ENCODE data around the gene LYVE1. TPM values are rescaled to one million over a fixed set of nuclear protein-coding genes. Genes with fewer than 3 reads are reported as not detected.
A peak's percentile ranks its signal among the peaks of the same experiment; 100 is the strongest.

The LYVE1 gene
- total and polyA plus RNA-seq, 4 donors = 22.5 to 70.8 (median 36.9) TPM

DNA sequence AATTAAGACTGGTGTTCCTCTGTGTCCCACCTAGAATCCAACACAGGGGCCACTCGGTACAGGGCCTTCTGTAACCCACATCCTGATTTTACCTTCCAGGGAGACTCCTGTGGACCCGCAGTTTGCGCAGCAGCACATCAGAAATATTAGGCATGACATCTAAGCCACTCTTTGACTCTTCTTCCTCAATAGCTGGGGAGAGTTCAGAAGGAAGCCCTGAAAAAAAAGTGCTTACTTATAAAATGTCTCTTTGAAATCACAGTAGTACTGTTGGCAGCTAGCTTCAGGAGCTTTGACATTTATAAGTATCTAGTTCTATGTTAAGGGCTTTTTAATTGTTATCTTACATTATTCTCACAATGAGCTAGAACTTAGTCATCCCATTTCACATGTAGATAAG lies 41.2 kb upstream of the LYVE1 start:
- H3K27ac ChIP-seq (ENCODE audit: low read depth in 1 of 2, low read length in 1 of 2) = no peak overlapping the region
- ATAC-seq (ENCODE audit: insufficient read depth, low FRiP score) = no peak
- WGBS, 2 donors = 93 to 96% methylated on average over 3 of the region's 3 CpGs

GRCh38 chr11:10608584-10608983 lies 40.1 kb upstream of the LYVE1 start:
- H3K27ac ChIP-seq (ENCODE audit: low read depth in 1 of 2, low read length in 1 of 2) = peak overlapping the region in 1 of 2 donors; percentile 54
- H3K4me1 ChIP-seq (ENCODE audit: control insufficient read depth in 5 of 5, insufficient read depth in 5 of 5, low read length in 5 of 5) = peaks cover 3 to 23% (median 10%) of the 10 kb centered on the region in 5 donors
- DNase-seq = no peak
- no peak overlapping the region for H3K9ac ChIP-seq (ENCODE audit: insufficient read depth in 1 of 2, low read length in 2 of 2)
- H3K36me3 ChIP-seq (ENCODE audit: control insufficient read depth in 4 of 4, insufficient read depth in 4 of 4, low read length in 4 of 4) = peaks cover 0 to 1% (median 0%) of the 10 kb centered on the region in 4 donors
- H3K9me3 ChIP-seq (ENCODE audit: control insufficient read depth in 4 of 4, insufficient read depth in 3 of 4, low read length in 3 of 4) = no peaks in the 10 kb centered on the region
- TF ChIP-seq, protein P1, sequence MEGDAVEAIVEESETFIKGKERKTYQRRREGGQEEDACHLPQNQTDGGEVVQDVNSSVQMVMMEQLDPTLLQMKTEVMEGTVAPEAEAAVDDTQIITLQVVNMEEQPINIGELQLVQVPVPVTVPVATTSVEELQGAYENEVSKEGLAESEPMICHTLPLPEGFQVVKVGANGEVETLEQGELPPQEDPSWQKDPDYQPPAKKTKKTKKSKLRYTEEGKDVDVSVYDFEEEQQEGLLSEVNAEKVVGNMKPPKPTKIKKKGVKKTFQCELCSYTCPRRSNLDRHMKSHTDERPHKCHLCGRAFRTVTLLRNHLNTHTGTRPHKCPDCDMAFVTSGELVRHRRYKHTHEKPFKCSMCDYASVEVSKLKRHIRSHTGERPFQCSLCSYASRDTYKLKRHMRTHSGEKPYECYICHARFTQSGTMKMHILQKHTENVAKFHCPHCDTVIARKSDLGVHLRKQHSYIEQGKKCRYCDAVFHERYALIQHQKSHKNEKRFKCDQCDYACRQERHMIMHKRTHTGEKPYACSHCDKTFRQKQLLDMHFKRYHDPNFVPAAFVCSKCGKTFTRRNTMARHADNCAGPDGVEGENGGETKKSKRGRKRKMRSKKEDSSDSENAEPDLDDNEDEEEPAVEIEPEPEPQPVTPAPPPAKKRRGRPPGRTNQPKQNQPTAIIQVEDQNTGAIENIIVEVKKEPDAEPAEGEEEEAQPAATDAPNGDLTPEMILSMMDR (IDR thresholded peaks at IDR 0.05; ENCODE audit: control extremely low read depth, extremely low read depth) = no peak
- H3K27me3 ChIP-seq (ENCODE audit: control insufficient read depth in 3 of 3, insufficient read depth in 3 of 3, low read length in 2 of 3) = no peaks in the 10 kb centered on the region
- ATAC-seq (ENCODE audit: insufficient read depth, low FRiP score) = no peak
- no peak overlapping the region for H3K4me3 ChIP-seq

More for the DNA sequence above, 41.2 kb upstream of the LYVE1 start:
- no peak overlapping the region for H3K9ac ChIP-seq (ENCODE audit: insufficient read depth in 1 of 2, low read length in 2 of 2)
- no peaks in the 10 kb centered on the region for H3K27me3 ChIP-seq (ENCODE audit: control insufficient read depth in 3 of 3, insufficient read depth in 3 of 3, low read length in 2 of 3)
- no peak overlapping the region for H3K4me3 ChIP-seq
- peaks cover 0 to 2% (median 0%) of the 10 kb centered on the region in 4 donors for H3K9me3 ChIP-seq (ENCODE audit: control insufficient read depth in 4 of 4, insufficient read depth in 3 of 4, low read length in 3 of 4)
- no peak for DNase-seq
- peaks cover 3 to 23% (median 10%) of the 10 kb centered on the region in 5 donors for H3K4me1 ChIP-seq (ENCODE audit: control insufficient read depth in 5 of 5, insufficient read depth in 5 of 5, low read length in 5 of 5)
- TF ChIP-seq, protein P1 (IDR thresholded peaks at IDR 0.05; ENCODE audit: control extremely low read depth, extremely low read depth) = no peak
- H3K36me3 ChIP-seq (ENCODE audit: control insufficient read depth in 4 of 4, insufficient read depth in 4 of 4, low read length in 4 of 4) = peaks cover 0 to 1% (median 0%) of the 10 kb centered on the region in 4 donors

DNA sequence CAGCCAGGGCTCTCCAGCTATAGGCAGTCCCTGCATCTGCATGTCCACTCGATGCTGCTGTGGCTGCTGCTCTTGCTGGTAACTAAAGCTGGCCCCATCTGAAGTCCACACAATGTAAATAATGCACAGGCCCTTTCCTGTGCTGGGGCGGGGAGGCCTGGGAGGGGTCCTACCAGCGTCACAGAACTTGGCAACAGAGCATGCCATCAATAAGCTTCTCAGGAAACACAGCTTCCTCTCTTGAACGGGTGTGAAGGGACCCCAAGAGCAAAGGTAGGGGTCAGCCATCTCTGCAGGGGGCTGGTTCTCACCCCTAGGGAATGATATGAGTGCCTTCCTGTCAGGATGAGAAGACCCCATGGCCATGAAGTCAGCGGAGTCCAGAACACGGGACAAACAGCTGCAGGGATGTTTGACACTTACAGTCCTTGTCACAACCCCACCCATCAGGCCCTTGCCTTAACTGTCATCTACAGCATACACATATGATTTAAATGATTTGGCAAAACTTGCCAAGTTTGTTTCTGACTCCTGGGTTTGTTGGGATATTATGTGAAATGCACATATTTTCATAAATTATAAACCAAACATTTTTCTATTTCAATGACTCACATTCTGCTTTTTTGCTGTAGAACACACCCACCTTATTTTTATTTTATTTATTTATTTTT lies 39.1 kb upstream of the LYVE1 start:
- DNase-seq = peak; percentile 58 to 75 (median 68)
- TF ChIP-seq, protein P1 (IDR thresholded peaks at IDR 0.05; ENCODE audit: control extremely low read depth, extremely low read depth) = no peak
- Histone ChIP-seq H3K9ac (ENCODE audit: insufficient read depth in 1 of 2, low read length in 2 of 2) (no peak overlapping the region), H3K9me3 (ENCODE audit: control insufficient read depth in 4 of 4, insufficient read depth in 3 of 4, low read length in 3 of 4) (no peaks in the 10 kb centered on the region), H3K27ac (ENCODE audit: low read depth in 1 of 2, low read length in 1 of 2) (peak overlapping the region in 1 of 2 donors; percentile 86), H3K4me3 (no peak overlapping the region), H3K4me1 (ENCODE audit: control insufficient read depth in 5 of 5, insufficient read depth in 5 of 5, low read length in 5 of 5) (peaks cover 3 to 23% (median 10%) of the 10 kb centered on the region in 5 donors), H3K27me3 (ENCODE audit: control insufficient read depth in 3 of 3, insufficient read depth in 3 of 3, low read length in 2 of 3) (no peaks in the 10 kb centered on the region), H3K36me3 (ENCODE audit: control insufficient read depth in 4 of 4, insufficient read depth in 4 of 4, low read length in 4 of 4) (peaks cover 0 to 1% (median 0%) of the 10 kb centered on the region in 4 donors)
- ATAC-seq (ENCODE audit: insufficient read depth, low FRiP score) = no peak
- WGBS, 2 donors = 29 to 36% methylated on average over 6 of the region's 6 CpGs
